ENCODE measurements around the gene NEURL1.
"Not testable (repeated sequence)": the region's sequence is repeated elsewhere in the genome, so short reads cannot be mapped to it uniquely, and the experiment has no call there.

The NEURL1 gene

GRCh38 chr10:103613616-103614015 is 120.1 kb downstream of the NEURL1 start:
- DNase-seq, result no peak

GRCh38 chr10:103614306-103615158 is 121.0 kb downstream of the NEURL1 start:
- DNase-seq, result no peak

- DNase-seq, result no peak
Observed at GRCh38 chr10:103616705-103617601, 123.4 kb downstream of the NEURL1 start.

- DNase-seq, result no peak
Observed at GRCh38 chr10:103617602-103618385, 124.3 kb downstream of the NEURL1 start.

DNA sequence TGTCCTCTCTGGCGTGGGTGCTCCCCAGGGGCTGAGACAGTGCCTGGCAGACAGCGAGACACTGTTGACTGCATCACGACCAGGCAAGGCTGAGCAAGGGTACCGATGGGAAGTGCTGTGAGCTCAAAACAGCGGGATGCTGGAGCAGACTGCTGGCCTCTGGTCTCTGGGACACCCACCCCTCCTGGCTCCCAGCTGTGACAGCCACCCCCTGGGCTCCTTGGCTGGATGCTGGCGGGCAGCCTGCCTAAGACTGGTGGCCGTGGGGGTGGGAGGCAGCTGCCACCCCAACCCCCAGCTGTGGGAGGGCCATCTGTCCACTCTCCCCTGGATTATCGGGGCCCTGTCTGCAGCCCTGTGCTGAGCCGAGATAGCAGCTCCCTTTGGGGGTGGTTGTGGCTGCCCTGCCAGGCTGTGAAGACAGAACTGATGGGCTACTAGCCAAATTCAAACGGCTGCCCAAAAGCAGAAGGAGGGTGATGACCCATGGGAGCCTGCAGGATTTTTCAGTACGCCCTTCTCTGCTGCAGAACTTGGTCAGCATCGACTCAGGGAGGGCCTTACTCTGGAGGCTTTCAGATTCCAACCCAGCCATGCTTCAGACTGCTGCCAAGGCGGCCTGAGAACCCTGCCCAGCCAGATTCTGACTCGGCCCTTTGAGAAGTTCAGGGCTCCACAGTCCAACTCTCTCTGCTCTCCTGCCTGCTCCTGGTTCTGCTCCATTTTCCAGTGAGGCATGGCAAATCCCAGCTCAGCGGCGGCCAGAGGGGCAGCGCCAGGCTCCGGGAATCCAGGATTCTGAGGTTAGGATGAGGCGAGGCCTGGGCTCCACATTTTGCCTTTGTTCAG is 125.3 kb downstream of the NEURL1 start:
- no peak for DNase-seq

- no peak for DNase-seq
Observed at GRCh38 chr10:103619424-103620351, 126.2 kb downstream of the NEURL1 start.

DNA sequence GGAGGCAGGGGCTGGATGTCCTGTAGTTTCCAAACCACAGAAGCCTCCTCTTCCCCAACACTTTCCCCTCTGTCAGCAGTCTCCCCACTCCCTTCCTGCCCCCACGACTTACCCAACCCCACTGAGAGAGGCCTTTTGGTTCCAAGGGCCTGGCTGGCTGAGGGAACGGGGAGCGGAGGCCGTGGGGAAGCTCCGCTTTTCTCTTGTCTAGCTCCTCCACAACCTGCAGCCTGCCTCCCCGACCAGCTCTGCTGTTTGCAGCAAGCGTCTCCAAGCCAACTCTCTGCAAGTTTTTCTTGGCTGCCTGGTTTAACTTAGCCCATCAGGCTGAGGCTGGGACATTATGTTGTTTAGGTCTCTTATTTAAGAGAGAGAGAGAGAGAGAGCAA is 126.8 kb downstream of the NEURL1 start:
- no peak for DNase-seq

DNA sequence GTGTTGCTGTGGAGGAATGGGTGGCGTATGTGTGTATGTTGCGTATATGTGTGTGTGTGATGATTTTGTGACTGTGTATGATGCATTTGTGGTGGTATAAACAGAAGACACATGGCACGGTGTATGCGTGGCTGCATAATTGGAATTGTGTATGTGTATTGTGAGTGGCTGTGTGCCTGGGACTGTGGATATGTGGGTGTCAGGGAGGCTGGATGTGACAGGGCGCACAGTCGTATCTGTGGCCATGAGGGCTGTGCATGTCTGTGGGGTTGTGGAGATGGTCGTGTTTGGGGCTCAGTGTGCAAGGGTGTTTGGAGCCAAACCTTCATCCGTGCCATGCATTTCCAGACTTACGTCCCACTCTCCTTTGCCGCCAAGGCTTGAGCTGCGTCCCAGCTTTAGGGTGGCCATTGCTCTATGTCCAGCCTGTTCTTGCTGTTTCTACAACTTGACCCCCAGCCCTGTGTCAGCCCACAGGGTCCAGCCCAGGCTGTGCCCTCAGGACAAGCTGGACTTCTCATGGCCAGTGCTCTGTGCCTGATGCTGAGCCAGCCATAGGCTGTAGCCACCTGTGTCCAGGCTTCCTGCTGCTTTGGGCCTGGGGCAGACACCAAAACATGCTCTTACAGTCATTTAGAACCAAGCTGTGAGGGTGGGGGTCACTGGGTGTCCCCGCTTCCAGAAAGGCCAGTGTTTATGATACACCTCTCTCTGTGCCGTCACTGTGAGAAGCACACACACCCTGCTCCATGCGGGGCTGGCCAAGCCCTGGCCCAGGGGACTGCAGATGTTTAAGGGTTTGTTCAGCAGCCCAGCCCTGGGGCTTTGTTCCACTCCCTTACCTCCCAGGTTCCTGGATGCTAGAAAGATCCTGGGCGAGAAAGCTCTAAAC is 127.6 kb downstream of the NEURL1 start:
- no peak for DNase-seq

DNA sequence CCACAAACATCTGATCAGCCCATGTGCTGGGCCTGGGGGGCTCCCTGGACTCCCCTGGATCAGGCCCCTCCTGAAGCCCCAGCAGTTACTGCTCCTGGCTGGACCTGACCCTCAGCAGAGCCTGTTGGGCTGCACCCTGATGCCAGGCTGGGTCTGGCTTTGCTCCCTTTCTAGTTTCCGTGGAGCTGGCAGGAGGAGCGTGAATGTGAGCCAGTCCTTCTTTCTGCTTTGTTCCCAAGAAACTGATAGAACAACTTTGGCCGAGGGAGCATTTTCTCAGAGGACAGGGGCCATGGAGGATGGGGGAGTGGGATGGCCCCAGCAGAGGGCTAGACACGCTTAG is 128.2 kb downstream of the NEURL1 start:
- no peak for DNase-seq

DNA sequence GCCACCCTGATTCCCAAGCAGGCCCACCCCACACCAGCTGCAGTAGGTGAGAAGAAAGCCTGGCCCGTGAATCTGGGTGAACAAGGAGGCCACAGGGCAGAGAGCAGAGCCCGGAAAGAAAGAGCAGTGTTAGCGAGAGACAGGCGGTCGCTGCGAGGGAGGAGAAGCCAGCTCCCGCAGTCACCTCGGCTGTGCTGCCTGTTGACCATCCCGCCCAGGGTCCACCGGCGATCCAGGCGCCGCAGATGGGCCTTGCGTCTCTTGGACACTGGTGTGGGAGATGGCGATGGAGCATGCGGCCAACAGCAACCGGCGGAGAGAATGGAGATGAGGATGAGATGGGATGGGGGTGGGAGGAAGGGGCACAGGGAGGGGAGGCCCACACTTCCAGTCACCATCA is 128.8 kb downstream of the NEURL1 start:
- no peak for DNase-seq

DNA sequence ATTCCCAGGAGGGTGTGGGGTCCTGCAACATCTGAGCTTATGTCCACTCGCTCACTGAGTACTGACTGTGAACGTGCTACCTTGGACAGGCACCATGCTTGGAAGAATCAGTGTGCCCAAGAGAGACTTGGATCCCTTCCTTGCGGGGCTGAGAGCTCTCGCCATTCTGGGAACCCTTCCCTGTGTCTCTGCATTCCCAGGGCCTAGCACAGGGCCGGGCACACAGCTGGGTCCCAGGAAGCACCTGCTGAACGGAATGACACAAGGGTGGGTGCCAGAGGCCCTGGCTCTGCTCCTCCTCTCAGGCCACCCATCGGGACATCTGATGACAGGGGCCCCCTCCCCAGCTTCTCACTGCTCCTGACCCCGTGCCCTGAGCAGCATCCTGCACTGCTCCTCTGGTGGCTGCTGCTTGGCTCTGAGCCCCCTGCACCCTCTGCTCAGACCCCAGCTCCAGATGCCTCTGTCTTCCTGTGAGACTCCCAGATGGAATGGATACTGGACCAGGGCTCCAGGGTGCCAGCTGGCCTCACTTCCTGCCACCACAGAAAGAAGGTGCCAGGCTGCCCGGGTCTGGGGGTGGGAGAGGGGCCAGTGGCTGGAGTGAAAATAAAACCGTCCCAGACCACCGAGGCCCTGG is 129.6 kb downstream of the NEURL1 start:
- no peak for DNase-seq

GRCh38 chr10:103626178-103626577 is 132.7 kb downstream of the NEURL1 start:
- DNase-seq, result no peak

- DNase-seq, result no peak
Observed at GRCh38 chr10:103627111-103627892, 133.8 kb downstream of the NEURL1 start.

GRCh38 chr10:103627893-103628292 is 134.4 kb downstream of the NEURL1 start:
- no peak for DNase-seq

DNA sequence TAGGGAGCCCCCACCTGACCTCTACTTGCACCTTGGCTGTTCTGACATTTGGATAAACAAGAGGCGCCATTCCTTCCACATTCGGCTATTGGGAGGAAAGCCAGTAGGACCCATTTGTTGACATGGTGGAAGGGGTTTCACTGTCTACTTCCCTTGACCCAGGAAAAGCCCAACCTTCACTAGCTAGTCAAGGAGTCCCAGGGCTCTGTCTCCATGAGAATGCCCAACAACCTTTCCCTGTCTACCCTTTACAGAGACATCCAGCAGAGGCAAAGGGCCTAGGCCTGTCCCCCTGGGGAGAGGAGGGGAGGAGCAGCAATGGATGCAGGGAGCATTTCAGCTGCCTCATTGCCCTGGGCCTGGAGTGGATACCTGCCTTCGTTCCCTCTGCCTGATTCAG is 136.1 kb downstream of the NEURL1 start:
- DNase-seq, result no peak

GRCh38 chr10:103630156-103630555 is 136.7 kb downstream of the NEURL1 start:
- DNase-seq, result no peak

DNA sequence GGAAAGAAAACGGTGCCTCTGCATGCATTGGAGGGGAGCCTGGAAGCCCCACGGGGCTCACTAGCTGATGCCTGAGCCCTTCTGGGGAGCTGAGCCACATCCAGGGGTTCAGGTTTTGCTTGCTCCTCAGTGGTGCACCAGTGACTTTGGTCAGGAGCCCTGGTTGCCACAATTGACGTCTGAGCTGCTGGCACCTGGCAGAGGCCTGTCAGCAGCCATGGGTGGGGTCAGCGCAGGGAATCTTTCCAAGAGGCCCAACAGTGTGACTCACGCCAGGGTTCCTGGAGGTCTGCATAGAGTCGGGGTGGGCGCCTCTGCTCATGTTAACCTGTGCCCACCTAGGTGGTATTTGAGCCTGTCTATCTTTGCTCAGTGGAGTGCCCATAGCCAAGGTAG is 138.7 kb downstream of the NEURL1 start:
- DNase-seq, result no peak

DNA sequence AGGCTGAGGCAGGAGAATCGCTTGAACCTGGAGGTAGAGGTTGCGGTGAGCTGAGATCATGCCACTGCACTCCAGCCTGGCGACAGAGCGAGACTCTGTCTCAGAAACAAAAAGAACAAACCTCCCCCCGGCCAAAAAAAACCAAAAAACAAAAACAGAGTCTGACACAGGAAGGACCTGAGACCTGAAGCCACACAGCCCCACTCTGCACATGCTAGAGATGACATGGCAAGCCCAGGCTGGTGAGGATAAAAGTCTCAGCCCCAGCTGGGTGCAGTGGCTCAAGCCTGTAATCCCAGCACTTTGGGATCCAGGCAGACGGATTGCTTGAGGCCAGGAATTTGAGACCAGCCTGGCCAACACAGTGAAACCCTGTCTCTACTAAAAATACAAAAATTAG is 139.4 kb downstream of the NEURL1 start:
- not testable (repeated sequence) for DNase-seq

DNA sequence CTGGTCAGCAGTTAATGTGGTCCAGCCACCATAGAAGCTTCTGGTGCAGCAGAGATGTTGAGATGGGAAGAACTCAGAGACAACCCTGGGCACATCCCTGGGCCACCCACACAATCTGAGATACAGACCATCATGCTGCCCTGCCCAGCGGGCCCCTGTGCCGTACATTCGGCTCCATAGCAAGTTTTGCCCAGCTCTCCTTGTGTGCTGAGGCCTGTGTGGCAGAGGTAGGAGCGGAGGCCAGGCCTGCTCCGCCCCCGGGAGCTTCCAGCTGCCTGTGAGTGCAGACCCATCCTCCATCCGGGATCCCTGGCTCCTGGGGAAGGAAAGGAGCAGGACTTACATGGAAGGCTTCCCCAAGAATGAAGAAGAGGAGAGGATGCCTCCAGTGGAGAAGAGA is 140.3 kb downstream of the NEURL1 start:
- DNase-seq, result no peak

All from NCI-H2029 (cell line).